ENCODE data around the gene PRRT4.

The PRRT4 gene

DNA sequence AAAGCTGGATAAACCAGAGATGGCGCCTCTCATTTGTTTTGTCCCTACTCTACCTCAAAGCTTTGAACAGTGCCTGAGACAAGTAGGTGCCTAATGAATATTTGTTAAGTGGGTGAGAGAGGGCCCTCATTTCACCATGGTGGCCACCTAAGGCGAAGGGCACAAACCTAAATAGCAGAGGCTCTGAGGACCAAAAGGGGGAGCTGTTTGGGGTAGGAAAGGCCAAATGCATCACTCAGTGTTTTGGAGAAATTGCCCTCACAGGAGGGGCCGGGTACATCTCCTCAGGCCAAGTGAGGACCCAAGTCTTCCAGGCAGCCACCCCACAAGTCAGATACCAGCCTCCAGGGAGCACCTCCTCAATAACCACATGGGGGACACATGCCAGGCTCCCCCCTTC is 34.3 kb upstream of the PRRT4 start:
- no peak for TF ChIP-seq POLR2AphosphoS5 (IDR thresholded peaks at IDR 0.05; ENCODE audit: low read depth)
- no peak for TF ChIP-seq SPI1 (IDR thresholded peaks at IDR 0.05; ENCODE audit: borderline replicate concordance, low read depth)
- no peak for TF ChIP-seq GABPA (IDR thresholded peaks at IDR 0.05; ENCODE audit: low read depth)
- TF ChIP-seq, protein P1, sequence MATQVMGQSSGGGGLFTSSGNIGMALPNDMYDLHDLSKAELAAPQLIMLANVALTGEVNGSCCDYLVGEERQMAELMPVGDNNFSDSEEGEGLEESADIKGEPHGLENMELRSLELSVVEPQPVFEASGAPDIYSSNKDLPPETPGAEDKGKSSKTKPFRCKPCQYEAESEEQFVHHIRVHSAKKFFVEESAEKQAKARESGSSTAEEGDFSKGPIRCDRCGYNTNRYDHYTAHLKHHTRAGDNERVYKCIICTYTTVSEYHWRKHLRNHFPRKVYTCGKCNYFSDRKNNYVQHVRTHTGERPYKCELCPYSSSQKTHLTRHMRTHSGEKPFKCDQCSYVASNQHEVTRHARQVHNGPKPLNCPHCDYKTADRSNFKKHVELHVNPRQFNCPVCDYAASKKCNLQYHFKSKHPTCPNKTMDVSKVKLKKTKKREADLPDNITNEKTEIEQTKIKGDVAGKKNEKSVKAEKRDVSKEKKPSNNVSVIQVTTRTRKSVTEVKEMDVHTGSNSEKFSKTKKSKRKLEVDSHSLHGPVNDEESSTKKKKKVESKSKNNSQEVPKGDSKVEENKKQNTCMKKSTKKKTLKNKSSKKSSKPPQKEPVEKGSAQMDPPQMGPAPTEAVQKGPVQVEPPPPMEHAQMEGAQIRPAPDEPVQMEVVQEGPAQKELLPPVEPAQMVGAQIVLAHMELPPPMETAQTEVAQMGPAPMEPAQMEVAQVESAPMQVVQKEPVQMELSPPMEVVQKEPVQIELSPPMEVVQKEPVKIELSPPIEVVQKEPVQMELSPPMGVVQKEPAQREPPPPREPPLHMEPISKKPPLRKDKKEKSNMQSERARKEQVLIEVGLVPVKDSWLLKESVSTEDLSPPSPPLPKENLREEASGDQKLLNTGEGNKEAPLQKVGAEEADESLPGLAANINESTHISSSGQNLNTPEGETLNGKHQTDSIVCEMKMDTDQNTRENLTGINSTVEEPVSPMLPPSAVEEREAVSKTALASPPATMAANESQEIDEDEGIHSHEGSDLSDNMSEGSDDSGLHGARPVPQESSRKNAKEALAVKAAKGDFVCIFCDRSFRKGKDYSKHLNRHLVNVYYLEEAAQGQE (IDR thresholded peaks at IDR 0.05; ENCODE audit: insufficient replicate concordance, low read depth): no peak
- TF ChIP-seq, protein P2, sequence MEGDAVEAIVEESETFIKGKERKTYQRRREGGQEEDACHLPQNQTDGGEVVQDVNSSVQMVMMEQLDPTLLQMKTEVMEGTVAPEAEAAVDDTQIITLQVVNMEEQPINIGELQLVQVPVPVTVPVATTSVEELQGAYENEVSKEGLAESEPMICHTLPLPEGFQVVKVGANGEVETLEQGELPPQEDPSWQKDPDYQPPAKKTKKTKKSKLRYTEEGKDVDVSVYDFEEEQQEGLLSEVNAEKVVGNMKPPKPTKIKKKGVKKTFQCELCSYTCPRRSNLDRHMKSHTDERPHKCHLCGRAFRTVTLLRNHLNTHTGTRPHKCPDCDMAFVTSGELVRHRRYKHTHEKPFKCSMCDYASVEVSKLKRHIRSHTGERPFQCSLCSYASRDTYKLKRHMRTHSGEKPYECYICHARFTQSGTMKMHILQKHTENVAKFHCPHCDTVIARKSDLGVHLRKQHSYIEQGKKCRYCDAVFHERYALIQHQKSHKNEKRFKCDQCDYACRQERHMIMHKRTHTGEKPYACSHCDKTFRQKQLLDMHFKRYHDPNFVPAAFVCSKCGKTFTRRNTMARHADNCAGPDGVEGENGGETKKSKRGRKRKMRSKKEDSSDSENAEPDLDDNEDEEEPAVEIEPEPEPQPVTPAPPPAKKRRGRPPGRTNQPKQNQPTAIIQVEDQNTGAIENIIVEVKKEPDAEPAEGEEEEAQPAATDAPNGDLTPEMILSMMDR (IDR thresholded peaks at IDR 0.05; ENCODE audit: insufficient read depth, low read length): no peak
- H3K4me3 ChIP-seq (replicated peaks; ENCODE audit: insufficient read depth, low read length): no peak overlapping the region
- no peak for DNase-seq (ENCODE audit: low read depth in 1 of 2, low spot score in 1 of 2)
- H3K27ac ChIP-seq (replicated peaks): no peak overlapping the region
- H3K27me3 ChIP-seq (ENCODE audit: insufficient read depth, poor library complexity, severe bottlenecking): no peaks in the 10 kb centered on the region

DNA sequence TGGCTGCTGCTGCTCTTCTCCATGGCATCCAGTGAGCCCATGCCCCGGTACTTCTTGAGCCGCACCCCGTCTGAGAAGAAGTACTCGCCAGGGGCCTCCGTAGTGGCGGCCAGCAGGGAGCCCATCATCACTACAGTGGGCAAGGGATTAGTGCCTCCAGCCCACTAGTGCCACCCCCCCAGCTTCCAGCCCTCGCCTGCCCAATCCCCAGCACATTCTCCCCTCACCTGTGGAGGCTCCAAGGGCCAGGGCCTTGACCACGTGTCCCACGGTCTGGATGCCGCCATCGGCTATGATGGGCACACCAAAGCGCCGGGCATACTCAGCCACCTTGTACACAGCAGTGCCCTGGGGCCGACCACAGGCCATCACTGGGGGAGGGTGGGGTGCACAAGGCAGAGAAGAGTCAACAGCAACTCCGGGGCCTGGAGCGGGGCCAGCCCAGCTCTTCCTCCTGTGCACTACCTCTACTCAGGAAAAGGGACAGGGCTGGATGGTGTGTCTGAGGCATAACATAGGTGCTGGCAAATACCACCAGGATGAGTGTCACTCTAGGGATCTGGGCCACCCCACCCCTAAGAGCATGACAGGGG is 33.5 kb upstream of the PRRT4 start:
- DNase-seq (ENCODE audit: low read depth in 1 of 2, low spot score in 1 of 2): no peak
- no peaks in the 10 kb centered on the region for H3K27me3 ChIP-seq (ENCODE audit: insufficient read depth, poor library complexity, severe bottlenecking)
- TF ChIP-seq POLR2AphosphoS5 (IDR thresholded peaks at IDR 0.05; ENCODE audit: low read depth) (no peak), SPI1 (IDR thresholded peaks at IDR 0.05; ENCODE audit: borderline replicate concordance, low read depth) (no peak), GABPA (IDR thresholded peaks at IDR 0.05; ENCODE audit: low read depth) (no peak)
- TF ChIP-seq, protein P1 (IDR thresholded peaks at IDR 0.05; ENCODE audit: insufficient replicate concordance, low read depth): no peak
- TF ChIP-seq, protein P2 (IDR thresholded peaks at IDR 0.05; ENCODE audit: insufficient read depth, low read length): no peak
- H3K4me3 ChIP-seq (replicated peaks; ENCODE audit: insufficient read depth, low read length): no peak overlapping the region
- H3K27ac ChIP-seq (replicated peaks): no peak overlapping the region

- Histone ChIP-seq H3K4me3 (replicated peaks; ENCODE audit: insufficient read depth, low read length) (no peak overlapping the region), H3K27me3 (ENCODE audit: insufficient read depth, poor library complexity, severe bottlenecking) (no peaks in the 10 kb centered on the region), H3K27ac (replicated peaks) (no peak overlapping the region)
- TF ChIP-seq, protein P1 (IDR thresholded peaks at IDR 0.05; ENCODE audit: insufficient replicate concordance, low read depth): no peak
- TF ChIP-seq SPI1 (IDR thresholded peaks at IDR 0.05; ENCODE audit: borderline replicate concordance, low read depth) (no peak), GABPA (IDR thresholded peaks at IDR 0.05; ENCODE audit: low read depth) (no peak), POLR2AphosphoS5 (IDR thresholded peaks at IDR 0.05; ENCODE audit: low read depth) (no peak)
- TF ChIP-seq, protein P2 (IDR thresholded peaks at IDR 0.05; ENCODE audit: insufficient read depth, low read length): no peak
- DNase-seq (ENCODE audit: low read depth in 1 of 2, low spot score in 1 of 2): no peak
These were observed 32.2 kb upstream of the PRRT4 start for GRCh38 chr7:128393526-128394330.
